HG03139 (cell line): ENCODE results near the gene SLC9A9.

Source experiments
- ATAC-seq: cut with Tn5 transposase; IDR thresholded peaks from one replicate; pipeline ENCODE4 v1.9.1; 2021; ENCODE audit not compliant: unreplicated experiment

SLC9A9 gene

GRCh38 chr3:143430568-143430967, 417.7 kb downstream of the SLC9A9 start:
- ATAC-seq: no peak

DNA sequence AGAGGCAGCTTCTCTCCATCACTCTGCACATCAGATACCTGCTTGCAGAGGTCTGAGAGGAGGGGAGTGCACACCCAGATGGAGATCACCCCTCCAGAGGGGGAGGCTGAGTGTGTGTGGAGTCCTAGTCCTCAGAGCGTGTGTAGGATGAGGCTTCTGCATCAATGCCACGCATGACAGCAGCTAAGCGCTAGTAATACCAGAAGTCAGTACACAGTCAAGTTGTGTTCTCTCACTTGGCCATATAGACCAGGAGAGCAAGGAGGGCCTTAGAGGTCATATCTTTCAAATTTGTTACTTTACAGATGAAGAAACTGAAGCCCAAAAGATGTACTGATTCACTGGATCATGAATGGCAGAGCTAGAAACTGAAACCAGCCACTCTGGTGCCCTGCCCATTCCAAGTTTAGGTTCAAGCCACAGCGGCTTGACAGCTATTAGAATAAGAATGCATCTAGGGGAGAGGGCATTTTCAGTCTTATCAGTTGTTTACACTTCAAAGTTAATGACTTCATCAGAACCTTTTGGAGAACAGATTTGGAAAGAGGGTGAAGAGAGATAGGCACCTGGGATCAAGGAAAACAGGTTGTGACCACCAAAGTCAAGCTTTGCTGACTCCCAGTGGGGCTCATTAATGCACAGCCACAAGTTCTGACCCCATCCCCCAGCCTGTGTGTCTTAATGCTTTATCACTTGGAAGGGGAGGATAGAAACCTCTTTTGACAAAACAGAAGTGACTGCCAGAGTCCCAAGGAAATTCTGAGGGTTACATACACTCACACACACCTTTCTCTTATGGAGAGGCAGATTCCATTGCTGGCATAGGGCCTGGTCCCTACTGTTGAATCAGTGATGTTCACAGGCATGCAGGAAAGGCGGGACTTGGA, 418.4 kb downstream of the SLC9A9 start:
- ATAC-seq: no peak

DNA sequence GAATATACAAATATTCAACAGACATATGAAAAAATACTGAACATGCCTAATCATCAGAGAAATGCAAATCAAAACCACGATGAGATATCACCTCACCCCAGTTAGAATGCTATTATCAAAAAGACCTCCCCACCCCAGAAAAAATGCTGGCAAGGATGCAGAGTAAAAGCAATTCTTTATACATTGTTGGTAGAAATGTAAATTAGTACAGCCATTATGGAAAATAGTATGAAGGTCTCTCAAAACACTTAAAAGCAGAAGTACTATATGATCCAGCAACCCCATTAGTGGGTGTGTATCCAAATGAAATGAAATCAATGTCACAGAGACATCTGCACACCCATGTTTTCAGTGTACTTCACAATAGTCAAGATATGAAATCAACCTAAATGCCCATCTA, 420.0 kb downstream of the SLC9A9 start:
- no peak for ATAC-seq

DNA sequence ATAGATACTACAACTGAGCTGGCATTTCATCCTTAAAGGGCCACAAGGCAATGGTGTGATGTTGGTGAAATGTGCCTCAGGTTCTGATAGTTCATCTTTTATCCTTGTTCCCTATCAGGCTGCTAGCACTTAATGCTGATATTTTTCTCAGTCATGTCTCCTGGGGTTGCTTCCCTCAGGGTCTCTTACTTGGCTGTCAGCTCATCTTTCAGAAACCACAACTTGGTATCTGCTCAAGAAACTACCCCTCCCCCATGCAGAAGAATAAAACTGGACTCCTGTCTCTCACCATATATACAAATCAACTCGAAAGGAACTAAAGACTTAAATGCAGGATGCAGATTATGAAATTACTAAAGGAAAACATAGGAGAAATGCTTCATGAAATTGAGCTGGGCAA, 420.6 kb downstream of the SLC9A9 start:
- no peak for ATAC-seq

DNA sequence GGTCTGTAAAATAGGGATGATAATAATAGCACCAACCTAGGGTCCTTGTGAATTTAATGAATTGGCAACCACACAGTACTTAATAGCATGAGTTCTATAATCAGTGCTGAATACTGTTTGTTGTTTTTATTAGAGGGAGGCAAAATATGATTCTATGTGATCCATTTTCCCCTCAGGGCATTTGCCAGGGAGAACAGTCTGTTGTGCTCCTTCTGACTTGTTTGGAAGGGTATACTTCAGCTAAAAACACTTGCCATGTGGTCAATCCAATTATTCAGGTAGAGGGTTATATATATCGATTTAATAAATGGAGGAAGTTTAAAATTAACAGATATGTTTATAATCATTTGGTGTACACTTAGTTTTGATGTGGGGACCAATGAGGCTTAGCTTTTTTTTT, 423.4 kb downstream of the SLC9A9 start:
- ATAC-seq: no peak

DNA sequence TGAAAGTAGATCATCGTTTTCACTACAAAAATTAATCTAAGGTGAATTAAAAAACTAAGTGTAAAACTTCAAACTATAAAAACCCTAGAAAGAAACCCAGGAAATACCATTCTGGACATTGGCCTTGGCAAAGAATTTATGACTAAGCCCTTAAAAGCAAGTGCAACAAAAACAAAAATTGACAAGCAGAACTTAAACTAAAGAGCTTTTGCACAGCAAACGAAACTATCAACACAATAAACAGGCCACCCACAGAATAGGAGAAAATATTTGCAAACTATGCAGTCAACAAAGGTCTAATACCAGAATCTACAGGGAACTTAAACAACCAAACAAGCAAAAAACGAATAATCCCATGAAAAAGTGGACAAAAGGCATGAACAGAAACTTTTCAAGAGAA, 426.7 kb downstream of the SLC9A9 start:
- no peak for ATAC-seq

GRCh38 chr3:143419611-143420010, 428.7 kb downstream of the SLC9A9 start:
- no peak for ATAC-seq

GRCh38 chr3:143418391-143418790, 429.9 kb downstream of the SLC9A9 start:
- no peak for ATAC-seq

DNA sequence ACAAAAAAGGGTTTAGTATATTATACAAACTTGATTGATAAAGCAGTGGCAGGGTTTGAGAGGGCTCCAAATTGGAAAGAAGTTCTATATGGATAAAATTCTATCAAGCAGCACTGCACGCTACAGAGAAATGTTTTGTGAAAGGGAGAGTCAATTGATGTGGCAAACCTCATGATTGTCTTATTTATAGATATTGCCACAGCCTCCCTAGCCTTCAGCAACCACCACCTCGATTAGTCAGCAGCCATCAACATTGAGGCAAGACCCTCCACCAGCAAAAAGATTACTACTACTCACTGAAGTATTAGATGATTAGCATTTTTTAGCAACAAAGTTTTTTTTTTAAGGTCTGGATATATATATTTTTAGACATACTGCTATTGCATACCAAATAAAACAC, 432.0 kb downstream of the SLC9A9 start:
- ATAC-seq: no peak

DNA sequence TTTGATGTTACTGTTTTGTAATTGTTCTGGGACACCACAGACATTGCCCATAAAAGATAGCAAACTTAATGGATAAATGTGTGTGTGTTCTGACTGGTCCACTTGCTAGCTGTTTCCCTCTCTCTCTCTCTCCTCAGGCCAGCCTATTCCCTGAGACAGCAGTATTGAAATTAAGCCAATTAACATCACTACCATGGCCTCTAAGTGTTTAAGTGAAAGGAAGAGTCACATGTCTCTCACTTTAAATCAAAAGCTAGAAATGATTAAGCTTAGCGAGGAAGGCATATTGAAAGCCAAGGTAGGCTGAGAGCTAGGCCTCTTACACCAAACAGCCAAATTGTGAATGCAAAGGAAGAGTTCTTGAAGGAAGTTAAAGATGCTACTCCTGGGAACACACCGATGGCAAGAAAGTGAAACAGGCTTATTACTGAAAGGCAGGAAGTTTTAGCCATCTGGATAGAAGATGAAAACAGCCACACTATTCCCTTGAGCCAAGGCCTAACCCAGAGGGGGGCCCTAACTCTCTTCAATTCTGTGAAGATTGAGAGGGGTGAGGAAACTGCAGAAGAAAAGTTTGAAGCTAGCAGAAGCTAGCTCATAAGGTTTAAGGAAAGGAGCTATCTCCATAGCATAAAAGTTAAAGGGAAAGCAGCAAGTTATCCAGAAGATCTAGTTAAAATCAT, 433.6 kb downstream of the SLC9A9 start:
- ATAC-seq: no peak

GRCh38 chr3:143413372-143413771, 434.9 kb downstream of the SLC9A9 start:
- ATAC-seq: no peak

DNA sequence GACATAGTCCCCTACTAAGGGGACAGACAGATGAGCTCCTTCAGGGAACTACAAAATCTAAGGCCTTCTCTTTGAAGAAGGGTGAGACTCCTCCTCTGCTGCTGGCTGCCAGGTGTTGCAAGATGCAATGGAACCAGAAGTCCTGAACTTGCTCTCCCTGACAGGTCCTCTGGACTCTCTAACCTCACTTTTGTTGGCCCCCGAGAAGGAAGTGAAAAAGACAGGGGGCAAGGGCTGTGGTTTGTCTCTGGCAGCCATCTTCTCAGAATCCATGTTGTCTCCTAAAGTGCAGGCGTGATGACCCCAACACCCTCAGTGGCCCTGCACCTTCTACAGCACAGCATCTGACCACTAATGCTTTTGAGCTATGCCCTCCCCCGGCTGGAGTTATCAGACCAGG, 436.2 kb downstream of the SLC9A9 start:
- ATAC-seq: peak; percentile 48

GRCh38 chr3:143410259-143410658, 438.0 kb downstream of the SLC9A9 start:
- ATAC-seq: no peak

- no peak for ATAC-seq
These were observed 439.5 kb downstream of the SLC9A9 start for GRCh38 chr3:143408771-143409170.

- ATAC-seq: no peak
These were observed 445.7 kb downstream of the SLC9A9 start for GRCh38 chr3:143402602-143403001.

DNA sequence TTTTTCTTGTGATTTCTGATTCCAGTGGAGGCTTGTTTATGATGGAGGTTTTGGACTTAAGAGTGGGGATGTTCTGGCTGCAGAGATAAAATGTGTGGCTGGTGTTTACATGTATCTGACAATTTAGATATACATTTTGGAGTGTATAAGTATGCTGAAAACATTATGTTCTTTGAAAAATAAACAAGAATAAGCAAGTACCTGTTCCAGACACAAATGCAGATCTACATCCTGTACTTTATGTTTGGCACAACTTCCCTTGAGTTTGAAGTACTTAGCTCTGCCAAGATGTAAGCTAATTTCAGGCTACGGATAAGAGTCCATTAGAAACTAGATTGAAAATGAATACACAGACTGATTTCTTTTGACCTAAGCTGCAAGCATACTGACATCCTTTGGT, 451.5 kb downstream of the SLC9A9 start:
- ATAC-seq: no peak

DNA sequence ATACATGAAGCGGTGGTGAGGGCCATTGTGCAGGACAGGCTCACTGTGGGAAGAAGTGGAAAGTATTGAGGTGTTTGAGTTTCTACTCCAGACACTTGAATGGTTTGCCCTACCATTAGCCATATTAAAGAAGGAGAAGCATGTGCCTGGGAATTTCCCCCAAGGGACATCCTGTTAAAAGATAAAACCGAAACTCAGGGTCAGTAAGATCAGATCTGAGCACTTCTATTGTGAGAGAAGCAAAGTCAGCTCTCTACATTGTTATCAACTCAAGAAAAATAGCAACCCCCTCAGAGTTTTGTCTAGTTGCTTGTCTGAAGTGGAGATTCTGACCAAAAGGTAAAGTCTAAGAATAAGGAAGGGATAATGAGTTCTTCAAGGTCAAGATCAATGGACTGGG, 458.9 kb downstream of the SLC9A9 start:
- no peak for ATAC-seq

DNA sequence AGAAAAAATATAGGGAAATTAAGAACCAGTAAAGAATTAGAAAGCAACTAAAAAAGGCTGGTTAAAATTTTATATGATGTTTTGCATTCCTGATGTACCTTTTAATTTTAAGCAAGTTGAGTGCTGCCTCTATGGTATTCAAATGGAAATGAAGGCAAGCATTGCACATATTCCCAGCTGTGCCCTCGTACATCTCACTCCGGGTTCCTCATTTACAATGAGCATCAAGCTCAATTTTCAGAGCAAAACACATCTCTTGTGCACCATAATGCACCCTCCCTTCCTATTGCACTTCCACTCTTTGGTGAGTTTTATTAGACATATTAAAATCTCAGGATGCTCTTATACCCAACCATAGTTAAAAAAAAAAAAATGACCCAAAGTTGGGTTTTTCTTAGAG, 460.8 kb downstream of the SLC9A9 start:
- ATAC-seq: no peak

GRCh38 chr3:143384076-143384475, 464.2 kb downstream of the SLC9A9 start:
- ATAC-seq: no peak

DNA sequence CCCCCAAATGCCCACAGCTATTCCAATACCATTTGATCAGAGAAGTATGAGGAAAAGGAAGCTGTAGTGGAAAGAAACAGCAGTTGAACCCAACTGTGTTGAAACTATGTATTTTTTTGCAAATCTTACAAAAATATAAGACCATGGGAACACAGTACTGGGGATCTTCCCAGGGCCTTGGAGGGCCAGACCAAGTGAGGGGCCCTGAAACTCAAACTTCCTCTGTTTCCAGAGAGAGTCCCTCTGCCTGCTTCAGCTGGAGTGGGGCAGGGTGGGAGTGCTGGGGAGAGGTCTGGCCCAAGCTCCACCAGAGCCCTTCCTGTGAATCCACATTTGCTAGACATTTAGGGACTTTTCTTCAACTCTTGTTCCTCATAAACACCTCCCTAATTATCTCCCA, 464.8 kb downstream of the SLC9A9 start:
- ATAC-seq: no peak

DNA sequence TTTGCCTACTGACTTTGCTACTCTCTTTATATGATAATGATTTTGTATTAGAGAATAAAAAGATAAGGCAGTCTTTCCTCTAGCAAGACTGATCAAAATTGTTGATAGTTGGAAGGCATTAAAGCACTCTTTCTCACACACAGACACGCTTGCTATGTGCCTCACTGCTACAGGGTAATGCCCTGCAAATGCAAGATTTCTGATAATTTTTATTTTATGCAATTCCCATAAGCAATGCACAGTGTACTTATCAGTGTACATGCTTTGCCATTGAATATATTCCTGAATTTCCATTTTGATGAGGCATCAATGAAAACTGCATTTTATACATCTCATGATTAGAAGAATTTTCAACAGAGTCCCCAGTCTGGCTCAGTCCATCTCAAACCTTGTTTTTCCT, 465.5 kb downstream of the SLC9A9 start:
- ATAC-seq: no peak

DNA sequence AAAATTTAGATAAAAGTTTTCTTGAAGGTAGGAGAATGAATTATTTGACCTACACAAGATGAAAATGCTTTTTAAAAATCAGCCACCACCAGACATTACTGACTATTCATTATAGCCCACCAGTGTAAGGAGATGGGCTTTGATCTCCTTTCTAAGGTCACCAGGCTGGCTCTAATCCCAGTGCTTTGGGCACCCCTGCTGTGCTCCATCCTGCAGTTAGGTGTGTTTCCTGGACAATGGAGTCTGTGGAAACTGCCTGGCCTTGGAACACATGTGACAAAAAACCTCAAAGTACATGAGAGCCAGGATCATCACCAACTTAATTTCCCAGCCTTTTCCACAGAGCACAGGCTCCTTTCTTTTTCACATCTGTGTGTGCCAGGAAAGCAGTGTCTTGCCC, 467.8 kb downstream of the SLC9A9 start:
- no peak for ATAC-seq
